ENCODE measurements around the gene MRPS35. TPM values are rescaled to one million over a fixed set of nuclear protein-coding genes. Genes with fewer than 3 reads are reported as not detected.

Gene MRPS35
- total RNA-seq, 4 donors from 2014 or later = 30.0 to 41.8 (median 34.7) TPM

DNA sequence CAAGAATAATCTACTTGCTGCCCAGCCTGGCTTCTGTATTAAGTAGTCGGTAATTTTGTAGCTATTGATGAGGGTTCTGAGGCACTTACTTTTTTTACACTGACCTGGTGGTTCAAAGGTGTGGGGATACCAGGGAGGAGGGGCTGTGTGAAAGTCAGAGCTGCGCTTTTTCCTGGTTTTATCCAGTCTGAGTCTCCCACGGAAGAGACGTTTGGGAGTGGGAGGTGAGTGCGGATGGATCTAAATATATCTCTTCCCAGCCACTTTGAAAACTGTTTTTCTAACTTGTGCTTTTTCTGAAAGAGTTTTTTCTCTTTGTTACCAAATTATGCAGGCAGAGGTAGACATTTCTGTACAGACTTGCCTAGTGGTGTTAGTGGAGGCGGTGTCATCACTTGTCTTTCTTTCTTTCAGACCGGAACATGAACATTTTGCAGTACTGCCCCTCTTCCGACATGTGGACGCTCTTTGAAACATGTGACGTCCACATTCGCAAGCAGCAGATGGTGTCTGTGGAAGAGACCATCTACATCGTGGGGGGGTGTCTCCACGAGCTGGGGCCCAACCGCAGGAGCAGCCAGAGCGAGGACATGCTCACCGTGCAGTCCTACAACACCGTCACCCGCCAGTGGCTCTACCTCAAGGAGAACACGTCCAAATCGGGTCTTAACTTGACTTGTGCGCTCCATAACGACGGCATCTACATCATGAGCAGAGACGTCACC is 86.8 kb downstream of the MRPS35 start:
- no peak for DNase-seq (ENCODE audit: low spot score)
- no peak for ATAC-seq (ENCODE audit: low FRiP score)
- TF ChIP-seq, protein P1, sequence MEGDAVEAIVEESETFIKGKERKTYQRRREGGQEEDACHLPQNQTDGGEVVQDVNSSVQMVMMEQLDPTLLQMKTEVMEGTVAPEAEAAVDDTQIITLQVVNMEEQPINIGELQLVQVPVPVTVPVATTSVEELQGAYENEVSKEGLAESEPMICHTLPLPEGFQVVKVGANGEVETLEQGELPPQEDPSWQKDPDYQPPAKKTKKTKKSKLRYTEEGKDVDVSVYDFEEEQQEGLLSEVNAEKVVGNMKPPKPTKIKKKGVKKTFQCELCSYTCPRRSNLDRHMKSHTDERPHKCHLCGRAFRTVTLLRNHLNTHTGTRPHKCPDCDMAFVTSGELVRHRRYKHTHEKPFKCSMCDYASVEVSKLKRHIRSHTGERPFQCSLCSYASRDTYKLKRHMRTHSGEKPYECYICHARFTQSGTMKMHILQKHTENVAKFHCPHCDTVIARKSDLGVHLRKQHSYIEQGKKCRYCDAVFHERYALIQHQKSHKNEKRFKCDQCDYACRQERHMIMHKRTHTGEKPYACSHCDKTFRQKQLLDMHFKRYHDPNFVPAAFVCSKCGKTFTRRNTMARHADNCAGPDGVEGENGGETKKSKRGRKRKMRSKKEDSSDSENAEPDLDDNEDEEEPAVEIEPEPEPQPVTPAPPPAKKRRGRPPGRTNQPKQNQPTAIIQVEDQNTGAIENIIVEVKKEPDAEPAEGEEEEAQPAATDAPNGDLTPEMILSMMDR (IDR thresholded peaks at IDR 0.05) = no peak

DNA sequence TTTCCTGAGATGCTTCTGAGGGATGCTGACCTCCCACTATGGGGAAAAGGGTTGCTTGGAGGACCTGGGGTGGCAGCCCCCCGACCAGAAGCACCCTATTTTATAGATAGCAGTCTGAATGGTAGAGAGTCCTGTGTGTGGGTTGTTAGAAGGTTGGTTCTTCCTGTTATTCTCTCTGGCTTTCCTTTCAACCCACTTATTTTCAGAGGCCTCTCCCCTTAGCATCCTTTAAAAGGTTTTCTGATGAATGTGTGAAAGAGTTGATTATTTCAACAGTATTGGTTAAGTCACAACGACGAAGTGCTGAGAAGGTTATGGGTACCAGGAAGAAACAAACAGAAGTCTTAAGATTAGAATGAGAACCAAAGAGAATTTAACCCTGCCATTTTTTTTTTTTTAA is 90.2 kb downstream of the MRPS35 start:
- TF ChIP-seq, protein P1 (IDR thresholded peaks at IDR 0.05) = no peak
- ATAC-seq (ENCODE audit: low FRiP score) (no peak), DNase-seq (ENCODE audit: low spot score) (no peak)

DNA sequence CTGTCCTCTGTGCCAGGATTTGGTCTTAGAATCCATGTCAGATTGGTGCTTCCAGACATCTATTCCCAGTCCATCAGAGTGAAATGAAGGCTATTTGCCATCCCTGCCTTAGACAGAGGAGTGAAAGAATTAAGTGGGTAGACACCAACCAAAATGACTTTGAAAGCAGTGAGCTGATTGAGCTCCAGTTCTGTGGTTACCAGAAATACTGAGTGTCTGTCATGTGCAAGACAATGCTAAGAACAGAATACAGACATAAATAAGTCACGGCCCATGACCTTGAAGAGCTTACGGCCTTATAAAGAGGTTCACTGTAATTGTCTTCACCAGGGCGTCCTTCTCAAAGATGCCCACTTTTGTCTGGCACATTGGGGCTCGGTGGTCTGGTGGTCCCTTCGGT is 91.0 kb downstream of the MRPS35 start:
- ATAC-seq (ENCODE audit: low FRiP score) = no peak
- TF ChIP-seq, protein P1 (IDR thresholded peaks at IDR 0.05) = no peak

DNA sequence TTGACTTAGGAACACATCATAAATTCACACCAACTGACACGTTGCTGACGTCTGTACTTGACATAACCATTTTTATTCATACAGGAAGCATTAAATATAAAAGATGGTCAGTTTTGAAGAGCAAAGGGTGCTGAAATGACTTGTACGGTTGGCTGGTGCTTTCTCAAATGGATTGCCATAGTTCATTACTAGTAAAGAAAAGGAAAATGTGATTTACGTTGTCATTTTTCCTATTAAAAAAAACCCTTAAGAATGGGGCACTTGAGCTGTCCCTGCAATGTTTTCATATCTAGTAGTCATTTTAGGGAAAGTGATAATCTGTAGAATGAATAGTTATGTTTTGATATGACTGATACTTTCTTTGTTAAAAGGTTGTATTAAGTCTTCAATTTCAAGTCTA is 91.9 kb downstream of the MRPS35 start:
- TF ChIP-seq, protein P1 (IDR thresholded peaks at IDR 0.05) = no peak
- DNase-seq (ENCODE audit: low spot score) (no peak), ATAC-seq (ENCODE audit: low FRiP score) (no peak)

More for the DNA sequence above, 91.0 kb downstream of the MRPS35 start:
- DNase-seq (ENCODE audit: low spot score) = no peak

DNA sequence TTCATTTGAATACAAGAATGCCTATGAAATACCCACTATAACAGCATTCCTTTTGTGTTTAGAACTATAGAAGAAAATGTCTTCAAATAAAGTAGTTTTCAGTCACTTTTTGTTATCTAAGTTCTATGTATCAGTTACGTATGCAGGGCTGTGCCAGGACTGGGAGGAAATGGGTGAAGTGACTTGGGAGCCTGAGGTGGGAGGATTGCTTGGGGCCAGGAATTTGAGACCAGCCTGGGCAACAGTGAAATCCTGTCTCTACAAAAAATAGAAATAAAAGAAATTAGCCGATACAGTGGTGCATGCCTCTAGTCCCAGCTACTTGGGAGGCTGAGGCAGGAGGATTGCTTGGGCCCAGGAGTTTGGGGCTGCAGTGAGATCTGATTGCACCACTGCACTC is 92.3 kb downstream of the MRPS35 start:
- TF ChIP-seq, protein P1 (IDR thresholded peaks at IDR 0.05) = no peak
- ATAC-seq (ENCODE audit: low FRiP score) (no peak), DNase-seq (ENCODE audit: low spot score) (no peak)

DNA sequence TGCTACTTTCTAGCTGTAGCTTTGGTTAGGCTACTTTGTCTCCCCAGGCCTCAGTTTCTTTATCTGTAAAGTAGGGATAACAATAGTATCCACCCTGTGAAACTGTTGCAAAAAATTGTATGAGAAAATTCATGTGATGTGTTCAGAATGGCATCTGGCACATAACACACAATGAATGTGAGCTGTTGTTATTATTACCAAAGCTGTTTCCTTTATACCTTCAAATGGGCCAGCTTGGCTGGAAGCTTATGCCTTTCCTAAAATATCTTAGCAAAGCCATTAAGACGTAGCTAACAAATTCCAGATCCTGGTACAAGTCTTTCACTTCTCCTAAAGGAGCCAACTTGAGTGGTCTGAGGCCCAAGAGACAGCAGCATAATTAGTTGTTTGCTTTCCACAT is 94.6 kb downstream of the MRPS35 start:
- TF ChIP-seq, protein P1 (IDR thresholded peaks at IDR 0.05) = no peak
- ATAC-seq (ENCODE audit: low FRiP score) = no peak
- no peak for DNase-seq (ENCODE audit: low spot score)

Small RNAs within 50 kb of the gene (small RNA-seq; reads per million reads assigned to genes)
- not detected for gene RF00019

Other genes starting within 250 kb of the MRPS35 start
- gene PPFIBP1, start 186.6 kb upstream of the MRPS35 start, total RNA-seq = 100 to 1,000 TPM in 1 of 4 donors, 10 to 100 TPM in 3; 40.2 to 164 (median 56.5) TPM
- gene REP15, start 14.4 kb upstream of the MRPS35 start, total RNA-seq = 10 to 100 TPM in 1 of 4 donors, 1 to 10 TPM in 2, under 1 TPM in 1; 0.96 to 13.1 (median 3.1) TPM
- 10 to 100 TPM; 14.6 to 24.0 (median 21.5) TPM for gene KLHL42, start 69.4 kb downstream of the MRPS35 start, total RNA-seq
- gene MANSC4, start 69.4 kb downstream of the MRPS35 start, total RNA-seq = not detected

Measured in omental fat pad (tissue), 4 donors.